Glutamatergic neuron (in vitro differentiated cells): Measurements from ENCODE around the gene PRMT3. TPM values are rescaled to one million over a fixed set of nuclear protein-coding genes. Genes with fewer than 3 reads are reported as not detected.
A peak's percentile ranks its signal among the peaks of the same experiment; 100 is the strongest.

Experiments used
- DNase-seq: peaks from one replicate; pipeline ENCODE4 v3.0.0; 2022
- H3K27ac Mint-ChIP-seq: one replicate; pipeline ENCODE4 v1.8.0; 2020; ENCODE audit warnings: mild to moderate bottlenecking, mixed read lengths, inconsistent platforms; ENCODE audit not compliant: unreplicated experiment
- H3K27me3 Mint-ChIP-seq: one replicate; pipeline ENCODE4 v1.8.0; 2020; ENCODE audit warnings: mild to moderate bottlenecking, moderate library complexity, mixed read lengths, inconsistent platforms; ENCODE audit not compliant: unreplicated experiment
- H3K36me3 Mint-ChIP-seq: one replicate; pipeline ENCODE4 v1.8.0; 2020; ENCODE audit warnings: mild to moderate bottlenecking, mixed read lengths, inconsistent platforms; ENCODE audit not compliant: unreplicated experiment
- H3K4me1 Mint-ChIP-seq: one replicate; pipeline ENCODE4 v1.8.0; 2020; ENCODE audit warnings: mild to moderate bottlenecking, low read depth, mixed read lengths, inconsistent platforms; ENCODE audit not compliant: unreplicated experiment
- H3K4me3 Mint-ChIP-seq: one replicate; pipeline ENCODE4 v1.8.0; 2020; ENCODE audit warnings: mild to moderate bottlenecking, mixed read lengths, inconsistent platforms; ENCODE audit not compliant: unreplicated experiment
- H3K9me3 Mint-ChIP-seq: one replicate; pipeline ENCODE4 v1.8.0; 2020; ENCODE audit warnings: mild to moderate bottlenecking, moderate library complexity, mixed read lengths, inconsistent platforms; ENCODE audit not compliant: unreplicated experiment
- total RNA-seq: library from RNA; stranded (reverse); fragmentation: NEBNext Ultra II Directional; extraction: Animal tissue kit (Norgen Biotek cat#: 25700); gene quantifications from one replicate; pipeline ENCODE4 v1.2.1, GENCODE V29; 2021; ENCODE audit not compliant: unreplicated experiment
- TF ChIP-seq, protein P1 (sequence below): fragments of 200-600 bp; sonication (generic); IDR thresholded peaks from one replicate; pipeline ENCODE4 v1.5.0; 2021; ENCODE audit not compliant: partially characterized antibody, unreplicated experiment

Gene PRMT3
- total RNA-seq, 1 donor from 2014 or later = 11.2 TPM

DNA sequence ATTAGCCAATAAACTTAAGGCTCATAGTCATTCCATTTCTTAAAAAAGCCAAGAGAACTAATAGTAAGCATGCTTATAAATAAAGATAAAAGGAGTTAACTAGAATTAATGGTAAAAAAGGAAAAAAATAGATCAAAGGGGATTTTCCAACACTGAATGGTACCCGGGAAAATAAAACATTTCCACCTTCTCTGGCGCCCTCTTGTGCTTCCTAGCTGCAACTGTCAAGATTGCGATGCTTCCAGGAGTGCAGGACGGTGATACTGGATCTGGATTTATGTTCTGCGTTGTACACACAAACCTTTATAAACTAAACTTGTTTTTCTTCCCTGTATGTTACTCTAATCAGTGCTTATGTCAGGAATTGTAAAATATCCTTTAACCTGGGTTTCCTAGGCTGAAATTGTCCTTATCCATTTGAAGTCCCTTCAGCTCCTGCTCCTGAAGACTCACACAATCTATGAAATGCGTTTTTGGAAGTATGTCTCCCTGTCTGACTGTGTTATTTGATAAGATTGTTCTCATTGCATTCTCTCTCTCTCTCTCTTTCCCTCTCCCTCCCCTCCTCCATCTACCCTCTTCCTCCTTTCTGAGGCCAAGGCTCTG is 33.6 kb upstream of the PRMT3 start:
- no peaks in the 10 kb centered on the region for H3K4me1 Mint-ChIP-seq
- H3K9me3 Mint-ChIP-seq = no peaks in the 10 kb centered on the region
- no peak overlapping the region for H3K4me3 Mint-ChIP-seq
- H3K27me3 Mint-ChIP-seq = no peaks in the 10 kb centered on the region
- no peak overlapping the region for H3K27ac Mint-ChIP-seq
- peak; percentile 56 for DNase-seq
- TF ChIP-seq, protein P1, sequence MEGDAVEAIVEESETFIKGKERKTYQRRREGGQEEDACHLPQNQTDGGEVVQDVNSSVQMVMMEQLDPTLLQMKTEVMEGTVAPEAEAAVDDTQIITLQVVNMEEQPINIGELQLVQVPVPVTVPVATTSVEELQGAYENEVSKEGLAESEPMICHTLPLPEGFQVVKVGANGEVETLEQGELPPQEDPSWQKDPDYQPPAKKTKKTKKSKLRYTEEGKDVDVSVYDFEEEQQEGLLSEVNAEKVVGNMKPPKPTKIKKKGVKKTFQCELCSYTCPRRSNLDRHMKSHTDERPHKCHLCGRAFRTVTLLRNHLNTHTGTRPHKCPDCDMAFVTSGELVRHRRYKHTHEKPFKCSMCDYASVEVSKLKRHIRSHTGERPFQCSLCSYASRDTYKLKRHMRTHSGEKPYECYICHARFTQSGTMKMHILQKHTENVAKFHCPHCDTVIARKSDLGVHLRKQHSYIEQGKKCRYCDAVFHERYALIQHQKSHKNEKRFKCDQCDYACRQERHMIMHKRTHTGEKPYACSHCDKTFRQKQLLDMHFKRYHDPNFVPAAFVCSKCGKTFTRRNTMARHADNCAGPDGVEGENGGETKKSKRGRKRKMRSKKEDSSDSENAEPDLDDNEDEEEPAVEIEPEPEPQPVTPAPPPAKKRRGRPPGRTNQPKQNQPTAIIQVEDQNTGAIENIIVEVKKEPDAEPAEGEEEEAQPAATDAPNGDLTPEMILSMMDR = peak; percentile 86
- no peaks in the 10 kb centered on the region for H3K36me3 Mint-ChIP-seq

DNA sequence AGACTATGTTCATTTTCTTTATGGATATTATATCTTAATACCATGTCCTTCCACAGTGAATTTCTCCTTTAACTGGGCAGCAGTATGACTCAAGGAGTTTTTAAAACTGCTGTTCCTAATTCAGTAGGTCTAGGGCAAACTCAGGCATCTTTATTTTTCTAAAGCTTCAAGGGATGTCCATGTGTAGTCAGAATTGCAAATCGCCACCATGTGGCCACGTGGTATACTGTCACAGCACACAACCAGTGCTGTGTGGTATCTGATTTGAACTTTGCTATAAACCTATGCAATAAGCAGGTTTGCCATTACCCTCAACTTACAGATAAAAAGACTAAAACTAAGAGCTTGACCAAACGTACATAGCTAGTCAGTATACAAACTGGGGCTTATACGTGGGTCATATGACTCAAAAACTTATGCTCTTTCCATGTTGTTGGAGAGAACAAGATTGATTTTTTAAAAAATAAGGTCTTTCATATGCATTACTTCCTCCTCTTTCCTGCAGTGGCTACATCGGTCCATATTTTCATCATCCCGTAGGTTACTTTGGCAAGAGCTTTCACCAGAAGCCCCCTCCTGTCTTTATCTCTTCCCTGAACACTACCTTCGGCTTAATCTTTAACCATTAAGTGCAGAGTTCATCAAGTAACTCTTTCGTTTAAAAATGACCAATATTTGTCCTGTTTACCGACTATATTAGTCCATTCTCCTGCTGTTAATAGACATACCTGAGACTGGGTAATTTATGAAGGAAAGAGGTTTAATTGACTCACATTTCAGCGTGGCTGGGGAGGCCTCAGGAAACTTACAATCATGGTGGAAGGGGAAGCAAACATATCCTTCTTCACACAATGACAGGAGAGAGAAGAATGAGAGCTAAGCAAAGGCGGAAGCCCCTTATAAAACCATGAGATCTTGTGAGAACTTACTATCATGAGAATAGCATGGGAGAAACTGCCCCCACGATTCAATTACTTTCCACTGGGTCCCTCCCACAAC is 32.0 kb upstream of the PRMT3 start:
- peak; percentile 64 for DNase-seq
- no peaks in the 10 kb centered on the region for H3K4me1 Mint-ChIP-seq
- H3K4me3 Mint-ChIP-seq = no peak overlapping the region
- TF ChIP-seq, protein P1 = peak; percentile 84
- no peak overlapping the region for H3K27ac Mint-ChIP-seq
- no peaks in the 10 kb centered on the region for H3K27me3 Mint-ChIP-seq
- H3K9me3 Mint-ChIP-seq = no peaks in the 10 kb centered on the region
- no peaks in the 10 kb centered on the region for H3K36me3 Mint-ChIP-seq

DNA sequence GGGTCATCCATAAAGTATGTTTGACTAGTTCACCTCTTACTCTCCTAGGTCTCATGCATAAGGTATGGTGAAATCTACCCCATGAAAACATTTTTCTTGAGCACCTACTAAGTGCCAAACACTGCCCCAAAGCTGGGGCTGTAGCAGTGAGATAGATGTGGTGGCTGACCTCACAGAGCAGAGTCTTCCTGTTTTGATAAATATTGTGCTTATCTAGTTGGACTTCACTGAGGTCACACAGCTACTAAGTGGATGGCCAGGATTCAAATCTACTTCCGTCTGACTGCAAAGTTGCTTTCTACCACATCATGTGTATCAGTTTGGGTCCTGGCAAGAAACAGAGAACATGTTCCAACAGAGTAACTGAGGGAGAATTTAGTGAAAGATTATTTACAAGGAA is 30.4 kb upstream of the PRMT3 start:
- no peaks in the 10 kb centered on the region for H3K9me3 Mint-ChIP-seq
- DNase-seq = no peak
- no peak overlapping the region for H3K4me3 Mint-ChIP-seq
- H3K27ac Mint-ChIP-seq = no peak overlapping the region
- TF ChIP-seq, protein P1 = no peak
- no peaks in the 10 kb centered on the region for H3K4me1 Mint-ChIP-seq
- H3K36me3 Mint-ChIP-seq = no peaks in the 10 kb centered on the region
- H3K27me3 Mint-ChIP-seq = no peaks in the 10 kb centered on the region

DNA sequence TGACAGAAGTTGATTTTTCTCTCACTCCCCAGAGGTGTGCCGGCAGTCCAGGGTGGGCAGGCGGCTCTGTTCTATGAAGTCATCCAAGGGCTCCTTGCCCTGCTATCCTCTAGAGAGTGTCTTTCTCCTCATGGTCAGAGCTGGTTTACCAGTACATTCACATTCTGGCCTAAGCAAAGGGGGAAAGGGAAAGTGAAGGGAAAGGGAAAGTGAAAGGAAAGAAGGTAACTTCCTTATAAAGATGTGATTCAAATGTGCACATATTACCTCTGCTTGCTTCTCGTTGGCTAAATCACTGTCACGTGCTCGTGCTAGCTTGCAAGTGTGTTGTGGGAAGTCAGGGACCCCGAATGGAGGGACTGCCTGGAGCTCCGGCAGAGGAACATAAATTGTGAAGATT is 26.9 kb upstream of the PRMT3 start:
- no peak overlapping the region for H3K27ac Mint-ChIP-seq
- peaks cover 8% of the 10 kb centered on the region for H3K4me1 Mint-ChIP-seq
- no peak for DNase-seq
- TF ChIP-seq, protein P1 = no peak
- H3K4me3 Mint-ChIP-seq = no peak overlapping the region
- peaks cover 6% of the 10 kb centered on the region for H3K27me3 Mint-ChIP-seq
- H3K9me3 Mint-ChIP-seq = no peaks in the 10 kb centered on the region
- H3K36me3 Mint-ChIP-seq = no peaks in the 10 kb centered on the region

DNA sequence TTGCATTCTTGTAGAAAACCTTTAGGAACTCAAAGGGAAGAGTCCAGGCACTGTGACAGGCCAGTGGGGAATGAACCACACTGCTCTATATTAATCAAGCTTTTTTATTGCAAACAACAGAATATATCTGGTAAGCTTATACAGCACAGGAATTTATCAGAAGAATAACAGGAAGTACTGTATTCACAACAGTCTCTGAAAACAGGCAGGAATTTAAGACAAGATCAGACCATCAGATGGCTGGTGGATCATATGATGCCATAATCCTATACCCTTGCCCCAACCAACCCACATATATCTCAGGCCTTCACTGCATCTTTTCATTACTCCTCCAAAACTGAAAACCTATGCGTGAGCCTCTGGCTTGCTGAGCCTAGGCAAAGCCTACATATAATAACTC is 25.0 kb upstream of the PRMT3 start:
- no peak for DNase-seq
- peaks cover 8% of the 10 kb centered on the region for H3K4me1 Mint-ChIP-seq
- H3K9me3 Mint-ChIP-seq = no peaks in the 10 kb centered on the region
- peak overlapping the region; percentile 82 for H3K4me3 Mint-ChIP-seq
- no peaks in the 10 kb centered on the region for H3K36me3 Mint-ChIP-seq
- H3K27ac Mint-ChIP-seq = no peak overlapping the region
- TF ChIP-seq, protein P1 = no peak
- peaks cover 6% of the 10 kb centered on the region for H3K27me3 Mint-ChIP-seq
